ENCODE results near the gene NPAP1. TPM values are rescaled to one million over a fixed set of nuclear protein-coding genes. Genes with fewer than 3 reads are reported as not detected.

The NPAP1 gene
- total RNA-seq, 4 donors from 2014 or later = 0.41 TPM; not detected in 3

- TF ChIP-seq POLR2A (IDR thresholded peaks at IDR 0.05) (no peak), CTCF (IDR thresholded peaks at IDR 0.05) (no peak)
- no peaks in the 10 kb centered on the region for H3K9me3 ChIP-seq
- no peak for DNase-seq
- H3K36me3 ChIP-seq = no peaks in the 10 kb centered on the region
- no peak overlapping the region for H3K27ac ChIP-seq
- H3K4me1 ChIP-seq = no peaks in the 10 kb centered on the region
- H3K4me3 ChIP-seq = no peak overlapping the region
- intact Hi-C loops (cut with DNase I; ENCODE audit: low total_unique reads) = no loop called here
- no peaks in the 10 kb centered on the region for H3K27me3 ChIP-seq
Measured at GRCh38 chr15:24729760-24730159, 54.2 kb downstream of the NPAP1 start.
